ENCODE measurements around the gene MLYCD. TPM values are rescaled to one million over a fixed set of nuclear protein-coding genes. Genes with fewer than 3 reads are reported as not detected.

The MLYCD gene
- polyA plus RNA-seq, 1 donor (not counting 4 experiments of a cell fraction or from before 2014, with no cell fraction given), result 1.2 TPM

DNA sequence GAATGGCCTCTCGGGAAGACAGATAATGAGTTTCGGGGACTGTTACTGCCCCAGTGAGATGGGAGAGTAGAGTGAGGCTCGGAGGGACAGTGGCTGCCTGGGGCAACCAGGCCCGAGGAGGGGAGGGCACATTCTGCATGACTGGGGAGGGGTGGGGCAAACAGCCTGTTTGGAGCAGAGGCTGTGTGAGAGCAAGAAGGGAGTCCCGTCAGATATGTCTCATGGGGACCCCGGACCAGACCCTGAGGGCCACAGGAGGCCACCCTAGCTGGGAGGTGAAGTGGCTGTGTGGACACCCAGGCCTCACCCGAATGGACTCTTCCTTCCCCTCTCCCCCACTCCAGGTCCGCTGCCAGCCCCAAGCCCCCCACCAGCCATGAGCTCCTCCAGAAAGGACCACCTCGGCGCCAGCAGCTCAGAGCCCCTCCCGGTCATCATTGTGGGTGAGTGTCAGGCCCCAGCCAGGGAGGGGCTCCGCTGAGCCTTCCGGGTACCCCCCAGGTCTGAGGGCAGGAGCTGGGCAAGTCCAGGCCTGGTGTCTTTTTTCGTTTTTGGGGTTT lies 58.5 kb downstream of the MLYCD start:
- H3K27ac ChIP-seq (ENCODE audit: control insufficient read depth, insufficient read depth, low read length), result no peak overlapping the region
- H3K4me1 ChIP-seq (ENCODE audit: control insufficient read depth, extremely low read depth, insufficient read depth, low read length), result peaks cover 18% of the 10 kb centered on the region
- no peak for TF ChIP-seq EZH2 (IDR thresholded peaks at IDR 0.05; ENCODE audit: low read length)
- TF ChIP-seq, protein P1, sequence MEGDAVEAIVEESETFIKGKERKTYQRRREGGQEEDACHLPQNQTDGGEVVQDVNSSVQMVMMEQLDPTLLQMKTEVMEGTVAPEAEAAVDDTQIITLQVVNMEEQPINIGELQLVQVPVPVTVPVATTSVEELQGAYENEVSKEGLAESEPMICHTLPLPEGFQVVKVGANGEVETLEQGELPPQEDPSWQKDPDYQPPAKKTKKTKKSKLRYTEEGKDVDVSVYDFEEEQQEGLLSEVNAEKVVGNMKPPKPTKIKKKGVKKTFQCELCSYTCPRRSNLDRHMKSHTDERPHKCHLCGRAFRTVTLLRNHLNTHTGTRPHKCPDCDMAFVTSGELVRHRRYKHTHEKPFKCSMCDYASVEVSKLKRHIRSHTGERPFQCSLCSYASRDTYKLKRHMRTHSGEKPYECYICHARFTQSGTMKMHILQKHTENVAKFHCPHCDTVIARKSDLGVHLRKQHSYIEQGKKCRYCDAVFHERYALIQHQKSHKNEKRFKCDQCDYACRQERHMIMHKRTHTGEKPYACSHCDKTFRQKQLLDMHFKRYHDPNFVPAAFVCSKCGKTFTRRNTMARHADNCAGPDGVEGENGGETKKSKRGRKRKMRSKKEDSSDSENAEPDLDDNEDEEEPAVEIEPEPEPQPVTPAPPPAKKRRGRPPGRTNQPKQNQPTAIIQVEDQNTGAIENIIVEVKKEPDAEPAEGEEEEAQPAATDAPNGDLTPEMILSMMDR (optimal IDR thresholded peaks at IDR 0.05 in 1 of 3, IDR thresholded peaks at IDR 0.05 in 1 of 3, conservative IDR thresholded peaks at IDR 0.05 in 1 of 3; ENCODE audit: extremely low read depth in 1 of 3, insufficient read depth in 2 of 3, low read length in 3 of 3), result no peak
- H4K20me1 ChIP-seq (ENCODE audit: control insufficient read depth, extremely low read depth, insufficient read depth, low read length), result no peaks in the 10 kb centered on the region
- no peak overlapping the region for H2AFZ ChIP-seq (ENCODE audit: control insufficient read depth, low read length)
- no peaks in the 10 kb centered on the region for H3K79me2 ChIP-seq (ENCODE audit: control insufficient read depth, insufficient read depth, low read length)
- H3K27me3 ChIP-seq (ENCODE audit: control insufficient read depth, extremely low read depth, insufficient read depth, low read length), result no peaks in the 10 kb centered on the region
- no peaks in the 10 kb centered on the region for H3K9me1 ChIP-seq (ENCODE audit: control insufficient read depth, extremely low read depth, insufficient read depth, low read length)
- no peak overlapping the region for H3K4me2 ChIP-seq (ENCODE audit: control insufficient read depth, extremely low read depth, insufficient read depth, low read depth, low read length)
- no peaks in the 10 kb centered on the region for H3K9me3 ChIP-seq (ENCODE audit: control insufficient read depth, low read depth, low read length)
- FAIRE-seq, result no peak
- peaks cover 0 to 25% of the 10 kb centered on the region in 2 experiments for H3K36me3 ChIP-seq (ENCODE audit: control insufficient read depth in 2 of 2, extremely low read depth in 1 of 2, insufficient read depth in 2 of 2, low read length in 2 of 2)
- dilution Hi-C loops (cut with MboI; ENCODE audit: extremely low pct_ligation_motif_present, low sequenced_read_pairs), result no loop called here
- H3K9ac ChIP-seq (ENCODE audit: control insufficient read depth, extremely low read depth, insufficient read depth, low read length), result no peak overlapping the region
- H3K4me3 ChIP-seq (ENCODE audit: control insufficient read depth in 2 of 3, extremely low read depth in 1 of 3, insufficient read depth in 2 of 3, low read depth in 1 of 3, low read length in 3 of 3), result no peak overlapping the region
- no peak for DNase-seq (ENCODE audit: low read depth, low spot score)

DNA sequence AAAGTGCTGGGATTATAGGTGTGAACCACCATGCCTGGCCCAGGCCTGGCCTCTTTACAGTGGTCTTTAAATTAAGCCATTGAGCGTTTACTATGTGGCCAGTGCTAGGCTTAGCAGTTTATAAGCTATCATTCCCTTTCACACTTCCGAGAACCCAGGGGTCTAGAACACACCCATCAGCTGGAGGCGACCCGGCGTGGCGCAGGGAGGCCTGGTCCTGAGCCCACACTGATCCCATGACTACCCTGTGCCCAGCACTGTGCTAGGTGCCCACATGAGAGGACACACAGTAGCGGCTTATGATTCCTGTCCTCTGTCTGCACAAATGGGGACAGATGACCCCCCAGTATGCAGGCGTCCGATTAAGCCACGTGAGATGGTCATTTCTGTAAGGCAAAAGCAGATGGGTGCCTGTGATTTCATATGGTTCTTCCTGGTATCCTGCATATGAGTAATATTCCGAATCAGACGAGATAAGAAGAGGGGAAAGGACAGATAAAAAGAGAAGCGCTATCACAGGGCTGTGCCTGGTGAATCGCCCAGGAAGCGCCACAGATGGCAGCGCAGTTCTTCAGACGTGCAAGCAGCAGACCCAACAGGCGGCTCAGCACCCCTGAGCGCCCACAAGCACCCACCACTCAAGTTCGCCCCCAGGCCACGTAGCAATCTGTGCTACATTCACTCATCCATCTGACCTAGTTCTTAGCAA lies 59.4 kb downstream of the MLYCD start:
- FAIRE-seq (no peak), DNase-seq (ENCODE audit: low read depth, low spot score) (no peak)
- no peaks in the 10 kb centered on the region for H4K20me1 ChIP-seq (ENCODE audit: control insufficient read depth, extremely low read depth, insufficient read depth, low read length)
- no peak overlapping the region for H3K9ac ChIP-seq (ENCODE audit: control insufficient read depth, extremely low read depth, insufficient read depth, low read length)
- no peaks in the 10 kb centered on the region for H3K27me3 ChIP-seq (ENCODE audit: control insufficient read depth, extremely low read depth, insufficient read depth, low read length)
- no peak overlapping the region for H3K27ac ChIP-seq (ENCODE audit: control insufficient read depth, insufficient read depth, low read length)
- H3K4me2 ChIP-seq (ENCODE audit: control insufficient read depth, extremely low read depth, insufficient read depth, low read depth, low read length), result no peak overlapping the region
- no peak overlapping the region for H3K4me3 ChIP-seq (ENCODE audit: control insufficient read depth in 2 of 3, extremely low read depth in 1 of 3, insufficient read depth in 2 of 3, low read depth in 1 of 3, low read length in 3 of 3)
- dilution Hi-C loops (cut with MboI; ENCODE audit: extremely low pct_ligation_motif_present, low sequenced_read_pairs), result no loop called here
- H3K4me1 ChIP-seq (ENCODE audit: control insufficient read depth, extremely low read depth, insufficient read depth, low read length), result peaks cover 14% of the 10 kb centered on the region
- no peaks in the 10 kb centered on the region for H3K79me2 ChIP-seq (ENCODE audit: control insufficient read depth, insufficient read depth, low read length)
- no peaks in the 10 kb centered on the region for H3K9me3 ChIP-seq (ENCODE audit: control insufficient read depth, low read depth, low read length)
- TF ChIP-seq, protein P1 (optimal IDR thresholded peaks at IDR 0.05 in 1 of 3, IDR thresholded peaks at IDR 0.05 in 1 of 3, conservative IDR thresholded peaks at IDR 0.05 in 1 of 3; ENCODE audit: extremely low read depth in 1 of 3, insufficient read depth in 2 of 3, low read length in 3 of 3), result no peak
- no peak overlapping the region for H2AFZ ChIP-seq (ENCODE audit: control insufficient read depth, low read length)
- peaks cover 0 to 26% of the 10 kb centered on the region in 2 experiments for H3K36me3 ChIP-seq (ENCODE audit: control insufficient read depth in 2 of 2, extremely low read depth in 1 of 2, insufficient read depth in 2 of 2, low read length in 2 of 2)
- H3K9me1 ChIP-seq (ENCODE audit: control insufficient read depth, extremely low read depth, insufficient read depth, low read length), result no peaks in the 10 kb centered on the region
